GM23338 (cell line): ENCODE data around the gene DHX36.

ENCODE experiments used
- CREB1 ChIP-seq: fragments of 250-450 bp; sonication (Bioruptor Pico); IDR thresholded peaks from 2 replicates; pipeline ENCODE4 v1.5.0; 2020; ENCODE audit warnings: low read depth, mild to moderate bottlenecking, moderate library complexity
- CTCF ChIP-seq, 2 experiments: fragments of 200-600 bp in 1 of 2; sonication (generic) in 1 of 2; conservative IDR thresholded peaks; 2 replicates each; pipeline versions ENCODE4 v1.5.1 to v1.6.1; 2016 to 2017; ENCODE audit warnings: antibody characterized with exemption in 2 of 2, low read depth in 2 of 2, mild to moderate bottlenecking in 2 of 2, moderate library complexity in 1 of 2
- ETS1 ChIP-seq: IDR thresholded peaks from 2 replicates; pipeline ENCODE4 v1.6.1; 2016; ENCODE audit warnings: antibody characterized with exemption
- EZH2 ChIP-seq: fragments of 200-600 bp; sonication (generic); IDR thresholded peaks from one replicate; pipeline ENCODE4 v1.8.0; 2017; ENCODE audit warnings: antibody characterized with exemption, mild to moderate bottlenecking, low read depth; ENCODE audit not compliant: unreplicated experiment
- EZH2phosphoT487 ChIP-seq: fragments of 200-600 bp; sonication (generic); IDR thresholded peaks from one replicate; pipeline ENCODE4 v1.8.1; 2018; ENCODE audit warnings: antibody characterized with exemption; ENCODE audit not compliant: unreplicated experiment
- POLR2AphosphoS5 ChIP-seq: IDR thresholded peaks from 2 replicates; pipeline ENCODE4 v1.6.1; 2016; ENCODE audit warnings: antibody characterized with exemption, low read depth
- STAT1 ChIP-seq: IDR thresholded peaks from one replicate; pipeline ENCODE4 v1.6.1; 2016; ENCODE audit warnings: antibody characterized with exemption; ENCODE audit not compliant: unreplicated experiment
- ZNF114 ChIP-seq: fragments of 250-450 bp; sonication (Bioruptor Pico); IDR thresholded peaks from 2 replicates; pipeline ENCODE4 v1.5.0; 2020; ENCODE audit warnings: mild to moderate bottlenecking, moderate library complexity

- TF ChIP-seq STAT1 (no peak), EZH2 (no peak), CTCF (conservative IDR thresholded peaks at IDR 0.05; ENCODE audit: low read depth in 2 of 2) (no peak), ZNF114 (CRISPR knock-in tag) (no peak), CREB1 (CRISPR knock-in tag) (no peak), POLR2AphosphoS5 (no peak), EZH2phosphoT487 (no peak), ETS1 (no peak)
Observed at GRCh38 chr3:154244644-154245043, 79.6 kb downstream of the DHX36 start.
